Tibial nerve (tissue), 4 donors: ENCODE data around the gene S100A1.

Source experiments
- CTCF ChIP-seq, 5 experiments: fragments of 200-600 bp in 3 of 5; fragments of 450-650 bp in 2 of 5; sonication (generic) in 3 of 5; IDR thresholded peaks; one replicate each; pipeline ENCODE4 v1.5.1; 2016 to 2019; ENCODE audit warnings: antibody characterized with exemption in 5 of 5, mild to moderate bottlenecking in 3 of 5, moderate library complexity in 2 of 5
- EP300 ChIP-seq, 2 donors: sonication (generic); formaldehyde crosslinking; IDR thresholded peaks; one replicate each; pipeline ENCODE4 v1.6.1; 2017; ENCODE audit warnings: antibody characterized with exemption in 2 of 2, mild to moderate bottlenecking in 1 of 2
- POLR2A ChIP-seq, 2 donors: fragments of 450-650 bp; IDR thresholded peaks; one replicate each; pipeline ENCODE4 v1.6.1; 2017; ENCODE audit warnings: antibody characterized with exemption in 2 of 2, mild to moderate bottlenecking in 2 of 2, moderate library complexity in 2 of 2

GRCh38 chr1:153649863-153650235, 21.6 kb downstream of the S100A1 start:
- TF ChIP-seq CTCF (IDR thresholded peaks at IDR 0.05): no peak
- TF ChIP-seq POLR2A (IDR thresholded peaks at IDR 0.05): no peak
- no peak for TF ChIP-seq EP300 (IDR thresholded peaks at IDR 0.05)
